Peyer's patch (tissue), 4 donors: ENCODE measurements around the gene ADGRD1. TPM values are rescaled to one million over a fixed set of nuclear protein-coding genes. Genes with fewer than 3 reads are reported as not detected.

Experiments
- DNase-seq, 3 donors: peaks; one replicate each; pipeline ENCODE4 v3.0.0-alpha.2; 2017 to 2019
- H3K27ac ChIP-seq, 4 donors: fragments of 200-600 bp; sonication (generic); one replicate each; pipeline ENCODE4 v1.5.1; 2016 to 2019
- H3K27me3 ChIP-seq, 2 donors: fragments of 200-600 bp; sonication (generic); one replicate each; pipeline ENCODE4 v1.5.1; 2019
- H3K36me3 ChIP-seq, 3 donors: fragments of 200-600 bp; sonication (generic); one replicate each; pipeline ENCODE4 v1.5.1; 2016 to 2019
- H3K4me1 ChIP-seq, 4 donors: fragments of 200-600 bp; sonication (generic); one replicate each; pipeline ENCODE4 v1.5.1; 2016 to 2019
- H3K4me3 ChIP-seq, 4 donors: fragments of 200-600 bp; sonication (generic); 1 replicate in 3 of 4; 2 replicates in 1 of 4; pipeline ENCODE4 v1.5.1; 2016 to 2019; ENCODE audit warnings: mild to moderate bottlenecking in 1 of 4
- H3K9me3 ChIP-seq, 4 donors: fragments of 200-600 bp; sonication (generic); one replicate each; pipeline ENCODE4 v1.5.1; 2016 to 2019; ENCODE audit warnings: mild to moderate bottlenecking in 1 of 4
- POLR2A ChIP-seq, 2 donors: fragments of 450-650 bp; IDR thresholded peaks; one replicate each; pipeline ENCODE4 v1.5.1; 2017; ENCODE audit warnings: antibody characterized with exemption in 2 of 2, mild to moderate bottlenecking in 2 of 2, moderate library complexity in 2 of 2
- total RNA-seq, 4 donors: library from RNA; depleted of rRNA; stranded (reverse); fragments of >200 nt; gene quantifications; one replicate each; pipeline ENCODE4 v1.1.0, GENCODE V29; 2016
- TF ChIP-seq, protein P1 (sequence below), 6 experiments: fragments of 450-650 bp in 4 of 6; fragments of 200-600 bp in 2 of 6; sonication (generic) in 1 of 6; IDR thresholded peaks; one replicate each; pipeline ENCODE4 v1.5.1; 2017 to 2019; ENCODE audit warnings: antibody characterized with exemption in 6 of 6, mild to moderate bottlenecking in 3 of 6, moderate library complexity in 1 of 6

The ADGRD1 gene
- total RNA-seq, 4 donors from 2014 or later = 7.0 to 42.9 (median 27.9) TPM

DNA sequence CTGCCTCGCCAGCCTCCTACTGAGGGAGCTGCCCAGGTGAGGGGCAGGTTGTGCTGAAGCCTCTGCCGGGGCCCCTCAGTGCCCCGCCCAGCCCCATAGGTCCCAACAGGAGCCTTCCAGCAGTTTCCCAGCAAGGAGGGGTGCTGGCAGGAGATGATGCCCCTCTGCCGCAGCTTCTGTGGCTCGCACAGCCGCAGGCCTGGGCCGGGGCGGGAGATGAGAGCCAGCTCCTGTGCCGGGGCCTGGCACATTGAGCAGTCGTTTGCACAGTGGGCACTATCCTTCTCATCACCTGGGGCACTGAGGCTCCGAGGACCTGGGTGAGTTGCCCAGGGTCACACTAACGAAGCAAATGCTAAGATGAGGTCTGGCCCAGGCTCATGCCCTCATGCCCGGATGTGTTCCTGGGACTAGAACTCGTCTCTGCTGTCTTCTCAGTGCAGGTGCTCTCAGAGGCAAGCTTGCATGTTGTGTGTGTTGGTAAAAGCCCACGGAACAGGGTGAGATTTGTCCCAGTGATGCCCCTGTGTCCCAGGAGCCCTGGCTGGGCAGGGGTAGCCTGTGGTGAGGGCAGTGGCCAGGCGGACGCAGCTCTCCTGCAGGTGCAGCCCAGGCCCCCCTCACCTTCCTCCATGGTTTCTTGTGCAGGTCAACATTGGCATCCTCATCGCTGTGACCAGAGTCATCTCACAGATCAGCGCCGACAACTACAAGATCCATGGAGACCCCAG, 177.5 kb downstream of the ADGRD1 start:
- H3K27me3 ChIP-seq = no peaks in the 10 kb centered on the region
- peaks cover 0 to 10% (median 0%) of the 10 kb centered on the region in 4 donors for H3K4me1 ChIP-seq
- no peaks in the 10 kb centered on the region for H3K9me3 ChIP-seq
- no peak overlapping the region for H3K4me3 ChIP-seq
- H3K36me3 ChIP-seq = no peaks in the 10 kb centered on the region
- H3K27ac ChIP-seq = no peak overlapping the region
- peak in 1 of 3 donors; percentile 29 for DNase-seq
- TF ChIP-seq, protein P1, sequence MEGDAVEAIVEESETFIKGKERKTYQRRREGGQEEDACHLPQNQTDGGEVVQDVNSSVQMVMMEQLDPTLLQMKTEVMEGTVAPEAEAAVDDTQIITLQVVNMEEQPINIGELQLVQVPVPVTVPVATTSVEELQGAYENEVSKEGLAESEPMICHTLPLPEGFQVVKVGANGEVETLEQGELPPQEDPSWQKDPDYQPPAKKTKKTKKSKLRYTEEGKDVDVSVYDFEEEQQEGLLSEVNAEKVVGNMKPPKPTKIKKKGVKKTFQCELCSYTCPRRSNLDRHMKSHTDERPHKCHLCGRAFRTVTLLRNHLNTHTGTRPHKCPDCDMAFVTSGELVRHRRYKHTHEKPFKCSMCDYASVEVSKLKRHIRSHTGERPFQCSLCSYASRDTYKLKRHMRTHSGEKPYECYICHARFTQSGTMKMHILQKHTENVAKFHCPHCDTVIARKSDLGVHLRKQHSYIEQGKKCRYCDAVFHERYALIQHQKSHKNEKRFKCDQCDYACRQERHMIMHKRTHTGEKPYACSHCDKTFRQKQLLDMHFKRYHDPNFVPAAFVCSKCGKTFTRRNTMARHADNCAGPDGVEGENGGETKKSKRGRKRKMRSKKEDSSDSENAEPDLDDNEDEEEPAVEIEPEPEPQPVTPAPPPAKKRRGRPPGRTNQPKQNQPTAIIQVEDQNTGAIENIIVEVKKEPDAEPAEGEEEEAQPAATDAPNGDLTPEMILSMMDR (IDR thresholded peaks at IDR 0.05) = no peak
- no peak for TF ChIP-seq POLR2A (IDR thresholded peaks at IDR 0.05)

DNA sequence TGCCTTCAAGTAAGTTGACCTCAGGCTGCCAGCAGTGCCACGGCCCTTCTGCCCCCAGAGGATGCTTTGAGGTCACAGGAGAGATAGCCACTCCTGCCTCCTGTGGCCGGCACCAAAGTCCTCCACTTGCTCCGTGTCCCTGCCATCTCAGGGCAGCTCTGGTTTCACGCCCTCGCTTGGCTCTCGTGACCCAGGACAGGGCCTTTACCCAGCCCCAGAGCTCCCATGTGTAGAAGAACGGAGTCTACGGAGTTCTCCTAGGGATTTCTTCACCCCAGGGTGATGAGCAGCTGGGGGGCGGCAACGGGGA, 178.1 kb downstream of the ADGRD1 start:
- TF ChIP-seq POLR2A (IDR thresholded peaks at IDR 0.05) = no peak
- TF ChIP-seq, protein P1 (IDR thresholded peaks at IDR 0.05) = no peak
- Histone ChIP-seq H3K27me3 (no peaks in the 10 kb centered on the region), H3K4me3 (no peak overlapping the region), H3K9me3 (no peaks in the 10 kb centered on the region), H3K4me1 (peaks cover 0 to 10% (median 0%) of the 10 kb centered on the region in 4 donors), H3K27ac (no peak overlapping the region), H3K36me3 (no peaks in the 10 kb centered on the region)
- peak in 1 of 3 donors; percentile 32 for DNase-seq

DNA sequence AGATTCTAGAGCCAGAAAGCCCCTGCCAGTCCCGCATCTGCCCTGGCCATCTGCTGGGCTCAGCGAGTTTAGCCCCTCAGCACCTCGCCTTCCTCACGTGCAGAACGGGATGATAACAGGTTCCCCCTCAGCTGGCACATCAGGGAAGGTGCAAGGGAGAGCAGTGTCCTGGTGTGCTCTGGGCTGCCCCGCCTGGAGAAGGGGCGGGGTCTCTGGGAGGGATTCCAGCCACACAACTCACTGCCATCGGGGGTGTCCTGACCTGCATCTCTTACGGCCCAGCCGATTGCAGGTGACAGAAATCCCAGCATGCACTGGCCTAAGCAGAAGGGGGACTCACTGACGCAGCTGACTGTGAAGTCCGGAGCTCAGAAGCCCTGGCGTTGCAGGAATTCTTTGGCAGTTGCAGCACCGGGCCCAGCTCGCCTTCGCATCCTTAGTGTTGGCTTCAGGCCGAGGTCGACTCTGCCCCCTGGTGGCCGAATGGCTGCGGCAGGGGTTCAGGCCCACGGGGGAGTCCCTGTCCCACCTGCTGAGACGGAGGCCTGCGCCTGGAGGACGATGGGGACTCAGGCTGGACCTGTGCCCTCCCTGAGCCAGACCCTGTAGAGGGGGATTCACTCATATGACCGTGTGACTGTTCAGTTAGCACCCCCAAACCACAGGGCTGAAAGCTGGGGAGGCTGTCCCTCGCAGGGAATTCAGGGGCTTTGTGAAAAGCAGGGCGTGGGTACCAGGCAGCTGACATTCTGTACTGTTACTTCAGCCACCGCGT, 178.6 kb downstream of the ADGRD1 start:
- Histone ChIP-seq H3K9me3 (no peaks in the 10 kb centered on the region), H3K27me3 (no peaks in the 10 kb centered on the region), H3K4me3 (no peak overlapping the region), H3K36me3 (no peaks in the 10 kb centered on the region), H3K4me1 (peaks cover 0 to 10% (median 0%) of the 10 kb centered on the region in 4 donors), H3K27ac (no peak overlapping the region)
- TF ChIP-seq, protein P1 (IDR thresholded peaks at IDR 0.05) = peak; percentile 62 to 73 (median 65)
- no peak for TF ChIP-seq POLR2A (IDR thresholded peaks at IDR 0.05)
- peak; percentile 61 to 82 (median 74) for DNase-seq

DNA sequence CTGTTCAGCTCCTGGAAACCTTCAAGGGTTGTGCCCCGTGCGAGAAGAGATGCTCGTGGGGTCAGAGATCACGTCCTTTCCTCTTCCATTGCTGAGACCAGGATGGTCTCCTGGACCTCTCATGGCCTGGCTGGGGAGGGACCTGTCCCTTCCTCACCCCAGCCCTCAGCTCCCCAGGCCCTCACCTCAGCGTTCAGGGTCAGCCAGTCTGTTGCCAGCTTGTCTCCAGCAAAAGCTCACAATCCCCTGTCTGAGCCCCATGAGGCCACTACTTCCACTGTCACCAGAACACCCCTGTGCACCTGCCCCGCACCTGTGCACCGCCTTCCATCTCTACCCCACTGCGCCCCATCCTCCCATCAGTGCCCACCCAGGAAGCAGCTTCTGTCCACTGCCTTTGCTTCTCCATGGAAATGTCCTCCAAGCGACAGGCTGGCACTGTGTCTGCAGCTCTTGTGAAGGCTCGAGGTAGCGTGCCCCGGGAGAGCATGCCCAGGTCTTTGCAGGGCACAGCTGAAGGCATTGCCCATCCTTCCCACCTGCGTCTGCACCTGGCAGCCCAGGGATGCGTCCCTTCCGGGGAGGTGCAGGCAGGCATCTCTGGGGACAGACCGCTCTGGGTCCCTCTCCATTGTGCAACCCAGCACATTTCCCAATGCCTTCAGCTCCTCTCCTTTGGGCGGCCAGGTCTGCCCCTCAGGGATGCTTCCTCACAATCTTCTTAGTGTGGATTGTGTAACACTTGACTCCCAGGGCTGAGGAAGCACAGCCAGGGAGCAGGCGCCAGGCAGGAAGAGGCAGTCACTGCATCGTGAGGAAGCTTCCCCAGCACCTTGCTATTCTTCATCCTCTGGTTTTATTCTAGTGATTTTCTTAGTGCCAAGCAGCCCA, 179.6 kb downstream of the ADGRD1 start:
- H3K27ac ChIP-seq = no peak overlapping the region
- H3K27me3 ChIP-seq = no peaks in the 10 kb centered on the region
- H3K9me3 ChIP-seq = no peaks in the 10 kb centered on the region
- no peak for DNase-seq
- no peaks in the 10 kb centered on the region for H3K36me3 ChIP-seq
- H3K4me1 ChIP-seq = peaks cover 0 to 10% (median 0%) of the 10 kb centered on the region in 4 donors
- H3K4me3 ChIP-seq = no peak overlapping the region
- TF ChIP-seq, protein P1 (IDR thresholded peaks at IDR 0.05) = no peak
- TF ChIP-seq POLR2A (IDR thresholded peaks at IDR 0.05) = no peak

DNA sequence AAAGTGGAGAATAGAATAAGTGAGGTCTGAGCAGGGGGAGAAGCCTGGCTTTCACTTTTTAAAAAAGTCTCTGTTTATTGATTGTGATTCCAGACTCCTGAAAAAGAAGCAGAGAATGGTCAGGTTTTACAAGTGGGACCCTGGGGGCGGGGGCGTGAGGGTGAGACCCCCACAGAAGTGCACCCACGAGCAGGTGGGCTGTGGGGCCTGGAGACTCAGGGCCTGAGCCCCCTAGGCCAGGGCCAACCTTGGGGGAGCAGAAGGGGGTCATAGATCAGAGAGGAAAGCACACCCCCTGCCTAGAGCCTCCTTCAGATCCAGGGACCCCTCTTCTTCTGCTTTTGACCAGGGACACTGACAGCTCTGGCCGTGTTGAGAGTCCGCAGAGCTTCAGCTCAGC, 180.3 kb downstream of the ADGRD1 start:
- Histone ChIP-seq H3K27me3 (no peaks in the 10 kb centered on the region), H3K4me3 (no peak overlapping the region), H3K9me3 (no peaks in the 10 kb centered on the region), H3K27ac (no peak overlapping the region), H3K36me3 (no peaks in the 10 kb centered on the region), H3K4me1 (peaks cover 0 to 10% (median 0%) of the 10 kb centered on the region in 4 donors)
- no peak for DNase-seq
- no peak for TF ChIP-seq POLR2A (IDR thresholded peaks at IDR 0.05)
- TF ChIP-seq, protein P1 (IDR thresholded peaks at IDR 0.05) = no peak
